ENCODE data around the gene DICER1. TPM values are rescaled to one million over a fixed set of nuclear protein-coding genes. Genes with fewer than 3 reads are reported as not detected.

Gene DICER1
- total and polyA plus RNA-seq, 2 donors (not counting 1 experiment from before 2014, with no cell fraction given) = 15.4 to 90.4 TPM

DNA sequence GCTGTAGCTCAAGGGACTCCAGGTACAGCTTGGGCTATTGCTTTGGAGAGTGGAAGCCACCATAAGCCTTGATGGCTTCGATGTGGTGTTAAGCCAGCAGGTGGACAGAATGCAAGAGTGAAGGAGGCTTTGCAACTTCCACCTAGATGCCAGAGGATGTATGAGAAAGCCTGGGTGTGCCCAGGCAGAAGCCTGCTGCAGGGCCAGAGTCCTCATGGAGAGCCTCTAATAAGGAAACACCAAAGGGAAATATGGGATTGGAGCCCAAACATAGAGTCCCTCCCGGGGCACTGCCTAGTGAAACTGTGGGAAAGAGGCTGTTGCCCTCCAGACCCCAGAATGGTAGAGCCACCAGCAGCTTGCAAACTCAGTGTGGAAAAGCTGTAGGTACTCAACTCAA is 9.8 kb upstream of the DICER1 start:
- WGBS (ENCODE audit: insufficient coverage) = 100% methylated on average over 2 of the region's 2 CpGs
- Mint-ChIP-seq H3K4me3 (no peak overlapping the region), H3K27me3 (no peaks in the 10 kb centered on the region), H3K27ac (no peak overlapping the region), H3K9me3 (ENCODE audit: insufficient read depth) (peaks cover 3% of the 10 kb centered on the region), H3K4me1 (peaks cover 3% of the 10 kb centered on the region)
- H4K20me1 ChIP-seq (ENCODE audit: control insufficient read depth, insufficient read depth, low read length, poor library complexity, severe bottlenecking) = no peaks in the 10 kb centered on the region
- ChIA-PET CTCF (no interaction called here), POLR2A (no interaction called here)
- H3K4me2 ChIP-seq (replicated peaks; ENCODE audit: low read depth, low read length, poor library complexity, severe bottlenecking) = no peak overlapping the region
- ATAC-seq (ENCODE audit: low read depth) (no peak), DNase-seq (no peak)
- no peaks in the 10 kb centered on the region for H3K4me1 ChIP-seq (ENCODE audit: control insufficient read depth in 2 of 2, insufficient read depth in 2 of 2, low read length in 2 of 2)
- H2AFZ ChIP-seq (ENCODE audit: insufficient read depth, low read depth, low read length, poor library complexity, severe bottlenecking) = no peak overlapping the region
- no peak overlapping the region for H3K27ac ChIP-seq (ENCODE audit: low read length in 2 of 2)
- H3K36me3 ChIP-seq (replicated peaks in 1 of 2; ENCODE audit: control extremely low read depth in 1 of 2, control insufficient read depth in 1 of 2, extremely low read depth in 1 of 2, insufficient read depth in 2 of 2, low read length in 1 of 2) = no peaks in the 10 kb centered on the region
- TF ChIP-seq, protein P1, sequence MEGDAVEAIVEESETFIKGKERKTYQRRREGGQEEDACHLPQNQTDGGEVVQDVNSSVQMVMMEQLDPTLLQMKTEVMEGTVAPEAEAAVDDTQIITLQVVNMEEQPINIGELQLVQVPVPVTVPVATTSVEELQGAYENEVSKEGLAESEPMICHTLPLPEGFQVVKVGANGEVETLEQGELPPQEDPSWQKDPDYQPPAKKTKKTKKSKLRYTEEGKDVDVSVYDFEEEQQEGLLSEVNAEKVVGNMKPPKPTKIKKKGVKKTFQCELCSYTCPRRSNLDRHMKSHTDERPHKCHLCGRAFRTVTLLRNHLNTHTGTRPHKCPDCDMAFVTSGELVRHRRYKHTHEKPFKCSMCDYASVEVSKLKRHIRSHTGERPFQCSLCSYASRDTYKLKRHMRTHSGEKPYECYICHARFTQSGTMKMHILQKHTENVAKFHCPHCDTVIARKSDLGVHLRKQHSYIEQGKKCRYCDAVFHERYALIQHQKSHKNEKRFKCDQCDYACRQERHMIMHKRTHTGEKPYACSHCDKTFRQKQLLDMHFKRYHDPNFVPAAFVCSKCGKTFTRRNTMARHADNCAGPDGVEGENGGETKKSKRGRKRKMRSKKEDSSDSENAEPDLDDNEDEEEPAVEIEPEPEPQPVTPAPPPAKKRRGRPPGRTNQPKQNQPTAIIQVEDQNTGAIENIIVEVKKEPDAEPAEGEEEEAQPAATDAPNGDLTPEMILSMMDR (IDR thresholded peaks at IDR 0.05) = no peak
- TF ChIP-seq EZH2 (IDR thresholded peaks at IDR 0.05; ENCODE audit: borderline replicate concordance, insufficient read depth, low read depth, low read length, poor library complexity, severe bottlenecking) = no peak
- H3K9me3 ChIP-seq (ENCODE audit: control extremely low read depth in 1 of 3, control insufficient read depth in 2 of 3, insufficient read depth in 1 of 3, low read length in 2 of 3) = peaks cover 0 to 8% (median 4%) of the 10 kb centered on the region in 3 donors
- H3K27me3 ChIP-seq (replicated peaks in 1 of 4; ENCODE audit: control extremely low read depth in 1 of 4, control insufficient read depth in 3 of 4, insufficient read depth in 4 of 4, low read length in 3 of 4) = no peaks in the 10 kb centered on the region
- no peak overlapping the region for H3K4me3 ChIP-seq (ENCODE audit: control extremely low read depth in 1 of 5, extremely low read depth in 1 of 5, insufficient read depth in 1 of 5, low read depth in 2 of 5, low read length in 4 of 5)
- no peaks in the 10 kb centered on the region for H3K79me2 ChIP-seq (ENCODE audit: control insufficient read depth, insufficient read depth, low read length)
- no peak overlapping the region for H3K9ac ChIP-seq (ENCODE audit: low read length)
- intact Hi-C loops (cut with micrococcal nuclease) = no loop called here

DNA sequence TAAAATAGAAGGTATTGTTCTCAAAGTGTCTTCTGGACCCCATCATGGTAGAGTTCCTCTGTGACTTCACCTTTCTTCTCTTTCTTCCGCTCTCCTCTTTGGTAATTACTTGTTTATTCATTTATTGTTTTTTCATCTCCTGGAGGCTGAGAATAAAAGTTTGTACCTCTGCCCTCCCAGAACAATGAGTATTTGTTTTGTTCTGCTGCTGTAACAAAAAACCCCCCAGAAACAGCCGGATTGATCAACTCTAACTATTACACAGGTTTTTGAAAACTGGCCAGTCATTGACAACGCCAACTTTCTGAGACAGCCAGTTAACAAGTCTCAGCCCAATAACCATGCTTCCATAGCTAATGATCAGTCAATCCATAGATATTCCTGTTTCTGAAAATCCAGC is 8.2 kb upstream of the DICER1 start:
- Histone ChIP-seq H3K36me3 (replicated peaks in 1 of 2; ENCODE audit: control extremely low read depth in 1 of 2, control insufficient read depth in 1 of 2, extremely low read depth in 1 of 2, insufficient read depth in 2 of 2, low read length in 1 of 2) (no peaks in the 10 kb centered on the region), H3K9me3 (ENCODE audit: control extremely low read depth in 1 of 3, control insufficient read depth in 2 of 3, insufficient read depth in 1 of 3, low read length in 2 of 3) (peaks cover 0 to 8% (median 4%) of the 10 kb centered on the region in 3 donors), H3K27ac (ENCODE audit: low read length in 2 of 2) (no peak overlapping the region), H3K4me2 (replicated peaks; ENCODE audit: low read depth, low read length, poor library complexity, severe bottlenecking) (no peak overlapping the region), H3K27me3 (replicated peaks in 1 of 4; ENCODE audit: control extremely low read depth in 1 of 4, control insufficient read depth in 3 of 4, insufficient read depth in 4 of 4, low read length in 3 of 4) (no peaks in the 10 kb centered on the region), H3K4me3 (ENCODE audit: control extremely low read depth in 1 of 5, extremely low read depth in 1 of 5, insufficient read depth in 1 of 5, low read depth in 2 of 5, low read length in 4 of 5) (no peak overlapping the region), H3K79me2 (ENCODE audit: control insufficient read depth, insufficient read depth, low read length) (no peaks in the 10 kb centered on the region), H4K20me1 (ENCODE audit: control insufficient read depth, insufficient read depth, low read length, poor library complexity, severe bottlenecking) (no peaks in the 10 kb centered on the region), H3K9ac (ENCODE audit: low read length) (no peak overlapping the region), H3K4me1 (ENCODE audit: control insufficient read depth in 2 of 2, insufficient read depth in 2 of 2, low read length in 2 of 2) (no peaks in the 10 kb centered on the region), H2AFZ (ENCODE audit: insufficient read depth, low read depth, low read length, poor library complexity, severe bottlenecking) (no peak overlapping the region)
- no CpG with 5 or more reads among the region's 3 CpGs for WGBS (ENCODE audit: insufficient coverage)
- no peaks in the 10 kb centered on the region for H3K27me3 Mint-ChIP-seq
- no peak for DNase-seq
- TF ChIP-seq EZH2 (IDR thresholded peaks at IDR 0.05; ENCODE audit: borderline replicate concordance, insufficient read depth, low read depth, low read length, poor library complexity, severe bottlenecking) = no peak
- TF ChIP-seq, protein P1 (IDR thresholded peaks at IDR 0.05) = no peak
- POLR2A ChIA-PET = no interaction called here
- H3K4me1 Mint-ChIP-seq = peaks cover 3% of the 10 kb centered on the region
- intact Hi-C loops (cut with micrococcal nuclease) = no loop called here
- H3K9me3 Mint-ChIP-seq (ENCODE audit: insufficient read depth) = peaks cover 3% of the 10 kb centered on the region
- CTCF ChIA-PET = no interaction called here
- H3K27ac Mint-ChIP-seq = no peak overlapping the region
- ATAC-seq (ENCODE audit: low read depth) = no peak
- H3K4me3 Mint-ChIP-seq = no peak overlapping the region

Data from B cell (primary cell).